Measurements from ENCODE around the gene LUC7L.
A peak's percentile ranks its signal among the peaks of the same experiment; 100 is the strongest.
"Not testable (repeated sequence)": the region's sequence is repeated elsewhere in the genome, so short reads cannot be mapped to it uniquely, and the experiment has no call there.

LUC7L gene

DNA sequence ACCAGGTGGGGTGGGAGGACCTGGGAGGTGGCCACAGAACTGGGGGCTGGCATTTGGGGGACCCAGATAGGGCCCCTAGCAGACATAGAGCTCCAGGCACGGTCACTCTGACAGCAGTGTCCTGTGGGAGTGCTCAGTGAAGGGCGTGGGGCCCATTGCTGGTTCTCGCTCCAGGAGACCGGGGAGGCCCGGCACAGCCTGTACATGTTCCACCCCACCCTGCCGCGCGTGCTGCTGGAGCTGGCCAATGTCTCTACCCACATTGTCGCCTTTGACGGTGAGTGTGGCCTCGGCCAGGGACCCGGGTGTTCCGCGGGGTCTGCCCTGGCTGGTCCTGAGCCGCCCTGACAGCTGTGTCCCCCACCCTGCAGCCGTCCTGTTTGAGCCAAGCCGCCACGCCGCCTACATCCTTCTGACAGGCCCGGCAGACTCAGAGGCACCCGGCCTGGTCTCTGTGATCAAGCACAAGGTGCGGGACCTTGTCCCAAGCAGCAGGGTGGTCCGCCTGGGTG lies 35.2 kb upstream of the LUC7L start:
- DNase-seq: no peak
- intact Hi-C loops (cut with DNase I): no loop called here

GRCh38 chr16:263944-264343 lies 34.7 kb upstream of the LUC7L start:
- intact Hi-C loops (cut with DNase I): no loop called here
- DNase-seq: no peak

GRCh38 chr16:263182-263774 lies 34.0 kb upstream of the LUC7L start:
- intact Hi-C loops (cut with DNase I): no loop called here
- no peak for DNase-seq

DNA sequence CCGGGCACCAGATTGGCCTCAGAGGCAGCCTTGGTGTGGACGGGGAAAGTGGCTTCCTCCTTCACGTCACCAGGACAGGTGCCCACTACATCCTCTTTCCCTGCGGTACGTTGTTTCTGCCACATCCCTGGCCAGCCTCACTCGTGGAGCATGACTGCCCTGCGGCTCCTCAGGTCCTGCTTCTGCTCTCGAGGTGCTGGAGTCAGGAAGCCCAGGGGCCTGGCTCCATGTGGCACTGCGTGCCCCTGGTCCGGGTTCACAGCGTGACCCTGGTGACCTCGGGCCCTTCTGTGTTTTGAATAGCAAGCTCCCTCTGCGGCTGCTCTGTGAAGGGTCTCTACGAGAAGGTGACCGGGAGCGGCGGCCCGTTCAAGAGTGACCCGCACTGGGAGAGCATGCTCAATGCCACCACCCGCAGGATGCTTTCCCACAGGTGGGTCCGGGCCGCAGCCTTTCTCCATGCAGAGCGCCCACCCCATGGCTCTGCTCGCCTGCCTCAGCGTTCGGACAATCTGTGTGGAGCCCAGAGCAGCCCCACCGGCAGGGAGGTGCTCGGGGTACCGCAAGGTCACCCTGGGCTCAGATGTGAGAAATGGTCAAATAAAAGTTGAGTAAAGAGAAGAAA lies 33.0 kb upstream of the LUC7L start:
- intact Hi-C loops (cut with DNase I): no loop called here
- DNase-seq: no peak

- intact Hi-C loops (cut with DNase I): no loop called here
- no peak for DNase-seq
Observed at GRCh38 chr16:261031-261691, 31.9 kb upstream of the LUC7L start.

- intact Hi-C loops (cut with DNase I): no loop called here
- no peak for DNase-seq
Observed at GRCh38 chr16:260326-260725, 31.1 kb upstream of the LUC7L start.

GRCh38 chr16:259814-260253 lies 30.6 kb upstream of the LUC7L start:
- intact Hi-C loops (cut with DNase I): no loop called here
- DNase-seq: no peak

DNA sequence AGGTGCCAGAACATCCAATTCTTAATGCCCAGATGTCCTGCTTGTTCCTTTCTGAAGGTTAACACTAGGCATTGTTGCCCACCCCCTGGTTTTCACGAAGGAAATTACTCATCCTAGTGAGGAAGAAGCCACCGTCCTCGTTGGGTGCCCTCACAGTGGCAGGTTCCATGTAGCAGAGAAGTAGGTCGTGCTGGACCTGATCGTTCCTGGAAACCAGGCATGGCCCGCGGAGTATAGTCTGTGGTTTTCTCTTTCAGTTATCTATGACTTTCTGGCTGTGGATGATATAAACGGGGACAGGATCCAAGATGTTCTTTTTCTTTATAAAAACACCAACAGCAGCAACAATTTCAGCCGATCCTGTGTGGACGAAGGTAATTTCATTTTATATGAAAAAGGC lies 30.0 kb upstream of the LUC7L start:
- DNase-seq: no peak
- intact Hi-C loops (cut with DNase I): no loop called here

DNA sequence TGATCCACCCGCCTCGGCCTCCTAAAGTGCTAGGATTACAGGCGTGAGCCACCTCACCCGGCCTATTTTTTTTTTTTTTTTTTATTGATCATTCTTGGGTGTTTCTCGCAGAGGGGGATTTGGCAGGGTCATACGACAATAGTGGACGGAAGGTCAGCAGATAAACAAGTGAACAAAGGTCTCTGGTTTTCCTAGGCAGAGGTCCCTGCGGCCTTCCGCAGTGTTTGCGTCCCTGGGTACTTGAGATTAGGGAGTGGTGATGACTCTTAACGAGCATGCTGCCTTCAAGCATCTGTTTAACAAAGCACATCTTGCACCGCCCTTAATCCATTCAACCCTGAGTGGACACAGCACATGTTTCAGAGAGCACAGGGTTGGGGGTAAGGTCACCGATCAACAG lies 28.8 kb upstream of the LUC7L start:
- DNase-seq; intact Hi-C loops (cut with DNase I): not testable (repeated sequence)

GRCh38 chr16:255183-255582 lies 25.9 kb upstream of the LUC7L start:
- intact Hi-C loops (cut with DNase I): no loop called here
- no peak for DNase-seq

DNA sequence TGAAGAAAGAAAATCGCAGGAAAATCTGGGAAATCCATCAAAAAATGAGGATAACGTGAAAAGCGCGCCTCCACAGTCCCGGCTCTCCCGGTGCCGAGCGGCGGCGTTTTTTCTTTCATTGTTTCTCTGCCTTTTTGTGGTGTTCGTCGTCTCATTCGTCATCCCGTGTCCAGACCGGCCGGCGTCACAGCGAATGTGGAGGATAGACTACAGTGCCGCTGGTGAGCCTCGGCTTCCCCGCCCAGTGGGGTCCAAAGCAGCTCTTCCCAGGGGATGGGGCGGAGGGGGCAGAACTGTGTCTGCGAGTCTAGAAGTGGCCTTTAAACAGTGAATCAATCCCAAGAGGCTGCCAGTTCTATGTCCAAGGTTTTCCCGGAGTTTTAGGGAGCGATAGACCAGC lies 25.2 kb upstream of the LUC7L start:
- DNase-seq: no peak
- intact Hi-C loops (cut with DNase I): no loop called here

DNA sequence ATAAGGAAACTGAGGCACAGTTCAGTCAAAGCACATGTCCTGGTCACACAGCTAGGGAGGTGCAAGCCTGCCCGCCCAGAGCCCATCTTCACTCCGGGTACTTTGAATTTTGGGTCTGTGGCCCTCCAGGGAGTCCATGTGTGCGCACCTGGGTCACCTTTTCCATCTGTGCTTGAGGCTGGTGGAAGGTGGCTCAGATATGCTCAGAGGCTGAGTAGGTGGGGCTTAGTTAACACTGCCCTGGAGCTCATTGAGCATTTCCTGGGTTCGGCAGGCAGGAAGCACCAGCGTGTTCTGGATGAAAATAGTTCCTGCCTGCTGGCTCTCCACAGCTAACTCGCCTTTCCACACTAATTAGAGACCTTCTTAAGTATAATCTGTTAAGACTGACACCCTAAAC lies 24.6 kb upstream of the LUC7L start:
- intact Hi-C loops (cut with DNase I): no loop called here
- DNase-seq: no peak

DNA sequence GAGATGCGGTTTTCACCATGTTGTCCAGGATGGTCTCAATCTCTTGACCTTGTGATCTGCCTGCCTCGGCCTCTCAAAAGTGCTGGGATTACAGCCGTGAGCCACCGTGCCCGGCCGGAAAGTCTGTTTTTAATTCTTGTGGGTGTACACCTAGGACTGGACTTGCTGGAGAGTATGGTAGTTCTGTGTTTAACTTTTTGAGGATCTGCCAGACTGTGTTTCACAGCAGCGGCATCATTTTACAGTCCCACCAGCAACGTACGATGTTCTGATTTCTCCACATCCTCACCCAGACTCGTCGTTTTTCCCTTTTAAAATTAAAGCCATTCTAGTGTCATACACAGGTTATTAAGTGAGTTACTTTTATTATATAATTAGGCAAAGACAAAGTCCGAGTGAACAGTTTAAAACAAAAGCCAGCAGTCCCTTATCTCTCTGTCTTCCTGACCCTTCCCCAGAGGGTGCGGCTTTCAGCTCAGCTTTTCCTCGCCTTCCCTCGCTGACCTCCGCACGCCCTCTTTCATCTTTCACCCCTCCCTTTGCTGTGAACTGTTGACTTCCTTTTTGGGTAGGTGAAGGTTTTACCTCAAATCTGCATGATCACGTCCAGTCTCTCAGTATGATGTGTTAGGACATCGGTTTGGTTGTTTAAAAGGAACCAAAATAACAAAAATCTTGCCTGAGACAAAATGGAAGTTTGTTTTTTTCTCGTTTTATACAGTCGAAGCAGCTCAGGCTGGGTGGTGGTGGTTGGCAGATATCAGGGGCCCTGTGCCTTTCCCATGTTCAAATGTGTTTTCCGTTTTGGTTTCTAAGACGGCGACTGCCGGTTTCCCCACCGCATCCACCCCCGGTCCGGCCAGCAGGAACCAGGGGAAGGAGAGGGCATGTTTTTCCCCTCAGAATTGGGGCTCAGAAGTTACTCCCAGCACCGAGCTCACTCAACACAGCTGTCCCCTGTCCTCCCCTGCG lies 23.4 kb upstream of the LUC7L start:
- DNase-seq: no peak
- intact Hi-C loops (cut with DNase I): no loop called here

GRCh38 chr16:249431-249830 lies 20.2 kb upstream of the LUC7L start:
- intact Hi-C loops (cut with DNase I): no loop called here
- DNase-seq: no peak

DNA sequence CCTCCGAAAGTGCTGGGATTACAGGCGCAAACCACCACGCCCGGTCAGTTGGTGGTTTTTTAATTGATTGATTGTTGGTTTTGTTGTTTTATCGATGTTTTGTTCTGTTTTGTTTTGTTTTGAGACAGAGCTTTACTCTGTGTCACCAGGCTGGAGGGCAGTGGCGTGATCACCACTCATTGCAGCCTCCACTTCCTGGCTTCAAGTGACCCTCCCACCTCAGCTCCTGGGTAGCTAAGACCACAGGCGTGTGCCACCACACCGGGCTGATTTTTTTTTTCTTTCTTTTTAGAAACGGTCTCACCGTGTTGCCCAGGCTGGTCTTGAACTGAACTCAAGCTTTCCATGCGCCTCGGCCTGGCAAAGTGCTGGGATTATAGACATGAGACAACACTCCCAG lies 17.8 kb upstream of the LUC7L start:
- intact Hi-C loops (cut with DNase I): no loop called here
- no peak for DNase-seq

DNA sequence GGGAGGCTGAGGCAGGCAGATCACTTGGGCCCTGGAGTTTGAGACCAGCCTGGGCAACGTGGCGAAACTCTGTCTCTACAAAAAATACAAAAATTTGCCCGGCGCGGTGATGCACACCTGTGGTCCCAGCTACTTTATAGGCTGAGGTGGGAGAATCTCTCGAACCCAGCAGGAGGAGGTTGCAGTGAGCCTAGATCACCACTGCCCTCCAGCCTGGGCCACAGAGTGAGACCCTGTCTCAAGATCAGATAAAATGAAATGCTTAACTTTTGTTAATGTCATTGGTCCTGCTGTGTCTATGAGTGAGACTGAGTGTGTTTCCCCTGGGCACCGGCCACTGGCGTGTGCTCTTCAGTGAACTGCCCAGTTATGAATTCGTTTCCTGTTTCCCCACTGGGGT lies 15.9 kb upstream of the LUC7L start:
- DNase-seq: no peak
- intact Hi-C loops (cut with DNase I): no loop called here

DNA sequence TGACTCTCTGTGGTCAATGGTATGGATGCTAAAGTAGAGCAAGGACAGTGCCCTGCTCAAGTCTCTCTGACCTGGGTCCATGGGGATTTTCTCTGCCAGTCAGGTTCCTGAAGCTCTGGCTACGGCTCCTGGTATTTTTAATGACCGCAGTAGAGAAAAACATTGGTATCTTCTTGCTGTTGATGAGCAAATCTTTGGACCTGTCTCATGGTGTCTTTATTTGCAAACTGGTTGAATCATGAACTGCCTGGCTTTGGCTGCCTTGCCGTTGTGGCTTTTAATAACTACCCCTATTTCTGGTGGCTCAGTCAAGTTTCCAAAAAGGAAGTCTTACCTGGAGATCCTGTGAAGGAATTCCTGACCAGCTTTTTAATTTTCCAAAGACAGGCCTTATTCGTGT lies 14.1 kb upstream of the LUC7L start:
- intact Hi-C loops (cut with DNase I): no loop called here
- DNase-seq: no peak

GRCh38 chr16:242281-242680 lies 13.0 kb upstream of the LUC7L start:
- intact Hi-C loops (cut with DNase I): no loop called here
- DNase-seq: no peak

GRCh38 chr16:240559-240958 lies 11.3 kb upstream of the LUC7L start:
- intact Hi-C loops (cut with DNase I): no loop called here
- no peak for DNase-seq

DNA sequence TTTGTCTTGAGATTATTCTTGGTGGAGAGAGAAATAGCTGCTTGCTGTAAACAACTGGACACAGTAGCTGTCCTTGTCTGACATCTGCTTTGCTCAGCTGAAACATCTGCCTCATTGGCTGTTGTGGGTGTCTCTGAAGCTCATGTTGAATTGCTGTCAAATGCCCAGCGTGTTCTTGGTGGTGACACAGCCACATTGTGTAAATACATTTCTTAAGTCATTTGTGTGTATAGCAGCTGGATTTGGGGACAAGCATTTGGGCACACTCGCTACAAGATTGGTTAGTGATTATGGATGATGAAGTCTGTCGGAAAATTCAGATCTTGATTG lies 10.7 kb upstream of the LUC7L start:
- intact Hi-C loops (cut with DNase I): loop anchor here (10.0 kb wide), 1 partner anchor 115 kb away; the partner anchor contains the start of gene AXIN1
- peak in 18 of 42 donors; percentile 12 to 69 (median 38) for DNase-seq

Data from head of caudate nucleus (tissue), 42 donors.